NT2/D1 (cell line): Measurements from ENCODE around the gene FUCA1.

Experiments
- SUZ12 ChIP-seq: IDR thresholded peaks from 2 replicates; pipeline ENCODE4 v1.6.1; 2011; ENCODE audit not compliant: insufficient read length, insufficient read depth; ENCODE audit errors: extremely low read depth
- YY1 ChIP-seq: IDR thresholded peaks from 2 replicates; pipeline ENCODE4 v1.6.1; 2011; ENCODE audit not compliant: insufficient read length, insufficient read depth
- ZNF274 ChIP-seq: IDR thresholded peaks from 2 replicates; pipeline ENCODE4 v1.6.1; 2011; ENCODE audit warnings: mild to moderate bottlenecking, low read depth, low read length

DNA sequence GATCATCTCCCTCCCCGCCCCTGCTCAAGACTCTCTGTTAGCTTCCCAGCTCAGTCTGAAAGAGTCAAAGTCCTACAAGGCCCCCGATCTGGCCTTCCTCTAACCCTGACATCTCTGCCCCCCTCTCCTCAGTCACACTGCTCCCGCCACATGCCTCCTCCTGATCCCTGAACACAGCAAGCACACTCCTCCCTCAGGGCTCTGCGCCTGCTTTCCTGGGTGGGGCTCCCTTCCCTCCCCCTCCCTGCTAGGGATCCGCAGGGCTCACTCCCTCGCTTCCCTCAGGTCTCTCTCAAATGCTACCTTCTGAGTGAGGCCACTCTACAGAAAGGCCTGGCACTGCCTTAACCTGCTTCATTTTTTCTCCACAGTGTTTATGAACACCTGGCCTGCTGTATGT lies 61.8 kb downstream of the FUCA1 start:
- TF ChIP-seq ZNF274 (no peak), SUZ12 (no peak), YY1 (no peak)
